HepG2 (cell line): ENCODE measurements around the gene CRTC2. TPM values are rescaled to one million over a fixed set of nuclear protein-coding genes. Genes with fewer than 3 reads are reported as not detected.
A peak's percentile ranks its signal among the peaks of the same experiment; 100 is the strongest.

Source experiments
- ARID2 ChIP-seq: sonication (generic); formaldehyde crosslinking; IDR thresholded peaks from 2 replicates; pipeline ENCODE4 v1.8.1; 2022; ENCODE audit warnings: mild to moderate bottlenecking, missing genetic modification reagents, borderline replicate concordance
- CHCHD3 ChIP-seq: sonication (generic); formaldehyde crosslinking; IDR thresholded peaks from 2 replicates; pipeline ENCODE4 v1.8.0; 2022; ENCODE audit warnings: mild to moderate bottlenecking, missing genetic modification reagents, moderate library complexity
- CHD4 ChIP-seq: fragments of 200-600 bp; sonication (generic); IDR thresholded peaks from 2 replicates; pipeline ENCODE4 v1.7.0; 2017; ENCODE audit warnings: mild to moderate bottlenecking, low read length, borderline replicate concordance
- DNMT3B ChIP-seq: conservative IDR thresholded peaks from 2 replicates; pipeline ENCODE4 v1.6.1; 2016; ENCODE audit warnings: missing biosample characterization, control low read depth
- HDAC6 ChIP-seq: fragments of 200-600 bp; sonication (generic); IDR thresholded peaks from 2 replicates; pipeline ENCODE4 v1.7.0; 2017; ENCODE audit warnings: mild to moderate bottlenecking, antibody characterized with exemption, low read length, low read depth
- HNRNPLL ChIP-seq: fragments of 200-400 bp; formaldehyde crosslinking; IDR thresholded peaks from 2 replicates; pipeline ENCODE4 v1.6.1; 2017; ENCODE audit warnings: mild to moderate bottlenecking, low read depth, low read length; ENCODE audit not compliant: poor library complexity, severe bottlenecking
- HOXD1 ChIP-seq: sonication (generic); formaldehyde crosslinking; IDR thresholded peaks from 2 replicates; pipeline ENCODE4 v1.5.0; 2020; ENCODE audit warnings: missing genetic modification reagents
- KDM5A ChIP-seq: fragments of 200-600 bp; sonication (generic); IDR thresholded peaks from 2 replicates; pipeline ENCODE4 v1.7.0; 2018; ENCODE audit warnings: antibody characterized with exemption, mild to moderate bottlenecking, low read length, borderline replicate concordance
- PRPF4 ChIP-seq: fragments of 200-400 bp; formaldehyde crosslinking; IDR thresholded peaks from 2 replicates; pipeline ENCODE4 v1.6.1; 2016; ENCODE audit warnings: low read length, low read depth; ENCODE audit not compliant: poor library complexity, severe bottlenecking
- SNAPC2 ChIP-seq: sonication (generic); formaldehyde crosslinking; IDR thresholded peaks from 2 replicates; pipeline ENCODE4 v1.8.1; 2022; ENCODE audit warnings: mild to moderate bottlenecking, missing genetic modification reagents
- SOX13 ChIP-seq, 3 experiments: fragments of 450-650 bp in 1 of 3; sonication (generic) in 1 of 3; formaldehyde crosslinking in 1 of 3; IDR thresholded peaks in 2 of 3; conservative IDR thresholded peaks in 1 of 3; 2 replicates each; pipeline versions ENCODE4 v1.5.0 to v1.6.1; 2016 to 2020; ENCODE audit warnings: antibody characterized with exemption in 1 of 3, mild to moderate bottlenecking in 1 of 3, missing compliant biosample characterization in 1 of 3, missing genetic modification reagents in 1 of 3, moderate library complexity in 1 of 3
- SOX5 ChIP-seq: IDR thresholded peaks from 2 replicates; pipeline ENCODE4 v1.6.1; 2016; ENCODE audit warnings: borderline replicate concordance
- SRSF4 ChIP-seq: fragments of 200-400 bp; formaldehyde crosslinking; IDR thresholded peaks from one replicate; pipeline ENCODE4 v1.6.1; 2018; ENCODE audit warnings: mild to moderate bottlenecking, low read depth, low read length, moderate library complexity; ENCODE audit not compliant: poor library complexity, severe bottlenecking
- ZNF569 ChIP-seq: sonication (generic); formaldehyde crosslinking; IDR thresholded peaks from 2 replicates; pipeline ENCODE4 v1.5.0; 2020; ENCODE audit warnings: mild to moderate bottlenecking, missing genetic modification reagents, moderate library complexity, borderline replicate concordance
- ZNF577 ChIP-seq: sonication (generic); formaldehyde crosslinking; IDR thresholded peaks from 2 replicates; pipeline ENCODE4 v1.4.0; 2020; ENCODE audit warnings: mild to moderate bottlenecking, low read depth, missing genetic modification reagents, borderline replicate concordance
- ZNF614 ChIP-seq: IDR thresholded peaks from 2 replicates; pipeline ENCODE4 v1.6.1; 2018; ENCODE audit warnings: missing biosample characterization, missing genetic modification reagents, inconsistent platforms, borderline replicate concordance
- ZNF672 ChIP-seq: sonication (generic); formaldehyde crosslinking; IDR thresholded peaks from 2 replicates; pipeline ENCODE4 v1.8.1; 2022; ENCODE audit warnings: missing genetic modification reagents
- ZNF782 ChIP-seq: sonication (generic); formaldehyde crosslinking; IDR thresholded peaks from 2 replicates; pipeline ENCODE4 v1.4.0; 2020; ENCODE audit warnings: missing genetic modification reagents, mild to moderate bottlenecking, borderline replicate concordance
- polyA plus RNA-seq, 8 experiments: library from polyadenylated mRNA; depleted of rRNA in 3 of 8; stranded (reverse) in 7 of 8; unstranded in 1 of 8; fragments of >200 nt; fragmentation: Illumina TruSeq in 4 of 8; extraction: Trizol in 4 of 8; gene quantifications; 2 replicates each; pipeline versions ENCODE4 v1.2.1 to v1.2.3, GENCODE V29; 2011 to 2016; ENCODE audit warnings: low read depth in 4 of 8, missing spikeins in 1 of 8, mixed read lengths in 1 of 8; ENCODE audit not compliant: insufficient read depth in 1 of 8
- total RNA-seq, 5 experiments: library from RNA; depleted of rRNA; stranded (reverse); fragments of >200 nt; fragmentation: Illumina TruSeq; extraction: Trizol; gene quantifications; 2 replicates each; pipeline ENCODE4 v1.2.3, GENCODE V29; 2016; ENCODE audit warnings: low read depth in 1 of 5
- TF ChIP-seq, protein P1 (sequence below): sonication (generic); formaldehyde crosslinking; IDR thresholded peaks from 2 replicates; pipeline ENCODE4 v1.4.0; 2020; ENCODE audit warnings: low read depth, mild to moderate bottlenecking, missing genetic modification reagents
- TF ChIP-seq, protein P2 (sequence below): sonication (generic); formaldehyde crosslinking; IDR thresholded peaks from 2 replicates; pipeline ENCODE4 v1.4.0; 2020; ENCODE audit warnings: missing genetic modification reagents, borderline replicate concordance
- TF ChIP-seq, protein P3 (sequence below): sonication (generic); formaldehyde crosslinking; IDR thresholded peaks from 2 replicates; pipeline ENCODE4 v1.4.0; 2020; ENCODE audit warnings: missing genetic modification reagents

The CRTC2 gene
- total and polyA plus RNA-seq, 2 of the 13 experiments (the other 11 are each of a cell fraction or from before 2014, with no cell fraction given): 6.1 to 26.7 TPM

DNA sequence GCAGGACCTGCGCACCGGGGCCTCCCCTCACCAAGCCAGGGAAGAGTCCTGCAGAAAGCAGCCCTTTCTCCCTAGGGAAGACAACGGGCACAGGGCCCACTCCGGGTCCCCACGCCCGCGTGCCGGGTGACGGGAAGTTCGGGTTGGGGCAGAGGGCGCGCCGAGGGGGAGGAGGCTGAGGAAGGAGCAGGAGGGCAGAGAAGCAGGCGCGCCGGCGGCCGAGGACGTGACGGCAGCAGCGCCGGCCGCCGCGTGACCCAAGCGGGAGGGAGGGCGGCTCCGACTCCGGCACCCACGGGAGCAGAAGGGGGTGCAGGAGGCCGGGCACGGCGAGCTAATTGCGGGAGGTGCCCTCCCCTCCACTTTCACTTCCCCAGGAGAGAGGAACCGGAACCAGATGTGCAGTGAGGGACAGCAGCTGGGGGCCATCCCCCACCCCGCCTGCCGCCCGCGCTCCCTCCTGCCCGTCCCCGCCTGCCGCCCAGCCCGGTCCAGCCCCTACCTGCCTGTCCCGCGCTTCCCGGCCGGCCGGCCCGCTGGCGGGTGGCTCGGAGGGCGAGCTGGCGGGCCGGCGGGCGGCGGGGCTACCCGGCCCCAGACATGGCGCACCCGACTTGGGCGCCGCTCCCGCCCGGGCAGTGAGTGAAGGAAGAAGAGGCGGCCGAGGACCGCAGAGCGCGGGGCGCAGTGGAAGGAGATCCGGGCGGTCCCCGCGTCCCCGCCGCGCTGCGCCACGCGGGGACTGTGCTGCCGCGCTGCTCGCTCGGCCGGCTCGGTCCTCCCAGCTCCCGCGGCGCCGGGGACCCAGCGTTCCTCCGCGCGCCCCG, 12.4 kb downstream of the CRTC2 start (continued):
- TF ChIP-seq HDAC6 (no peak), ZNF782 (CRISPR knock-in tag) (0 out of 2 replicates have a peak, but pooled peaks have one; percentile 7), DNMT3B (CRISPR knock-in tag) (no peak), CHCHD3 (no peak), SNAPC2 (no peak), ZNF614 (CRISPR knock-in tag) (no peak), SOX13 (IDR thresholded peaks at IDR 0.05) (no peak), SOX13 (CRISPR knock-in tag; conservative IDR thresholded peaks at IDR 0.05 in 1 of 2, IDR thresholded peaks at IDR 0.05 in 1 of 2) (no peak), ARID2 (CRISPR knock-in tag) (no peak), SOX5 (CRISPR knock-in tag) (no peak), CHD4 (no peak), HNRNPLL (peak; percentile 22), SRSF4 (no peak), HOXD1 (CRISPR knock-in tag) (no peak), PRPF4 (no peak), ZNF672 (CRISPR knock-in tag) (no peak), KDM5A (no peak), ZNF577 (CRISPR knock-in tag) (no peak), ZNF569 (CRISPR knock-in tag) (no peak)
- TF ChIP-seq, protein P1, sequence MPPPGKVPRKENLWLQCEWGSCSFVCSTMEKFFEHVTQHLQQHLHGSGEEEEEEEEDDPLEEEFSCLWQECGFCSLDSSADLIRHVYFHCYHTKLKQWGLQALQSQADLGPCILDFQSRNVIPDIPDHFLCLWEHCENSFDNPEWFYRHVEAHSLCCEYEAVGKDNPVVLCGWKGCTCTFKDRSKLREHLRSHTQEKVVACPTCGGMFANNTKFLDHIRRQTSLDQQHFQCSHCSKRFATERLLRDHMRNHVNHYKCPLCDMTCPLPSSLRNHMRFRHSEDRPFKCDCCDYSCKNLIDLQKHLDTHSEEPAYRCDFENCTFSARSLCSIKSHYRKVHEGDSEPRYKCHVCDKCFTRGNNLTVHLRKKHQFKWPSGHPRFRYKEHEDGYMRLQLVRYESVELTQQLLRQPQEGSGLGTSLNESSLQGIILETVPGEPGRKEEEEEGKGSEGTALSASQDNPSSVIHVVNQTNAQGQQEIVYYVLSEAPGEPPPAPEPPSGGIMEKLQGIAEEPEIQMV (CRISPR knock-in tag): no peak
- TF ChIP-seq, protein P2, sequence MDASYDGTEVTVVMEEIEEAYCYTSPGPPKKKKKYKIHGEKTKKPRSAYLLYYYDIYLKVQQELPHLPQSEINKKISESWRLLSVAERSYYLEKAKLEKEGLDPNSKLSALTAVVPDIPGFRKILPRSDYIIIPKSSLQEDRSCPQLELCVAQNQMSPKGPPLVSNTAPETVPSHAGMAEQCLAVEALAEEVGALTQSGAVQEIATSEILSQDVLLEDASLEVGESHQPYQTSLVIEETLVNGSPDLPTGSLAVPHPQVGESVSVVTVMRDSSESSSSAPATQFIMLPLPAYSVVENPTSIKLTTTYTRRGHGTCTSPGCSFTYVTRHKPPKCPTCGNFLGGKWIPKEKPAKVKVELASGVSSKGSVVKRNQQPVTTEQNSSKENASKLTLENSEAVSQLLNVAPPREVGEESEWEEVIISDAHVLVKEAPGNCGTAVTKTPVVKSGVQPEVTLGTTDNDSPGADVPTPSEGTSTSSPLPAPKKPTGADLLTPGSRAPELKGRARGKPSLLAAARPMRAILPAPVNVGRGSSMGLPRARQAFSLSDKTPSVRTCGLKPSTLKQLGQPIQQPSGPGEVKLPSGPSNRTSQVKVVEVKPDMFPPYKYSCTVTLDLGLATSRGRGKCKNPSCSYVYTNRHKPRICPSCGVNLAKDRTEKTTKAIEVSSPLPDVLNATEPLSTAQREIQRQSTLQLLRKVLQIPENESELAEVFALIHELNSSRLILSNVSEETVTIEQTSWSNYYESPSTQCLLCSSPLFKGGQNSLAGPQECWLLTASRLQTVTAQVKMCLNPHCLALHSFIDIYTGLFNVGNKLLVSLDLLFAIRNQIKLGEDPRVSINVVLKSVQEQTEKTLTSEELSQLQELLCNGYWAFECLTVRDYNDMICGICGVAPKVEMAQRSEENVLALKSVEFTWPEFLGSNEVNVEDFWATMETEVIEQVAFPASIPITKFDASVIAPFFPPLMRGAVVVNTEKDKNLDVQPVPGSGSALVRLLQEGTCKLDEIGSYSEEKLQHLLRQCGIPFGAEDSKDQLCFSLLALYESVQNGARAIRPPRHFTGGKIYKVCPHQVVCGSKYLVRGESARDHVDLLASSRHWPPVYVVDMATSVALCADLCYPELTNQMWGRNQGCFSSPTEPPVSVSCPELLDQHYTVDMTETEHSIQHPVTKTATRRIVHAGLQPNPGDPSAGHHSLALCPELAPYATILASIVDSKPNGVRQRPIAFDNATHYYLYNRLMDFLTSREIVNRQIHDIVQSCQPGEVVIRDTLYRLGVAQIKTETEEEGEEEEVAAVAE (CRISPR knock-in tag): no peak
- TF ChIP-seq, protein P3, sequence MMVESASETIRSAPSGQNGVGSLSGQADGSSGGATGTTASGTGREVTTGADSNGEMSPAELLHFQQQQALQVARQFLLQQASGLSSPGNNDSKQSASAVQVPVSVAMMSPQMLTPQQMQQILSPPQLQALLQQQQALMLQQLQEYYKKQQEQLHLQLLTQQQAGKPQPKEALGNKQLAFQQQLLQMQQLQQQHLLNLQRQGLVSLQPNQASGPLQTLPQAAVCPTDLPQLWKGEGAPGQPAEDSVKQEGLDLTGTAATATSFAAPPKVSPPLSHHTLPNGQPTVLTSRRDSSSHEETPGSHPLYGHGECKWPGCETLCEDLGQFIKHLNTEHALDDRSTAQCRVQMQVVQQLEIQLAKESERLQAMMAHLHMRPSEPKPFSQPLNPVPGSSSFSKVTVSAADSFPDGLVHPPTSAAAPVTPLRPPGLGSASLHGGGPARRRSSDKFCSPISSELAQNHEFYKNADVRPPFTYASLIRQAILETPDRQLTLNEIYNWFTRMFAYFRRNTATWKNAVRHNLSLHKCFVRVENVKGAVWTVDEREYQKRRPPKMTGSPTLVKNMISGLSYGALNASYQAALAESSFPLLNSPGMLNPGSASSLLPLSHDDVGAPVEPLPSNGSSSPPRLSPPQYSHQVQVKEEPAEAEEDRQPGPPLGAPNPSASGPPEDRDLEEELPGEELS (CRISPR knock-in tag): no peak
